Transverse colon (tissue), 4 donors: Measurements from ENCODE around the gene SMC4. TPM values are rescaled to one million over a fixed set of nuclear protein-coding genes. Genes with fewer than 3 reads are reported as not detected.
A peak's percentile ranks its signal among the peaks of the same experiment; 100 is the strongest.

ENCODE experiments used
- DNase-seq: peaks from one replicate; pipeline ENCODE4 v3.0.0-alpha.2; 2019
- H3K27ac ChIP-seq, 4 donors: fragments of 200-600 bp; sonication (generic); 2 replicates each; pipeline ENCODE4 v1.5.1; 2016 to 2018; ENCODE audit warnings: inconsistent platforms in 4 of 4
- H3K27me3 ChIP-seq: fragments of 200-600 bp; sonication (generic); 2 replicates; pipeline ENCODE4 v1.5.1; 2017; ENCODE audit warnings: inconsistent platforms
- H3K36me3 ChIP-seq, 4 donors: fragments of 200-600 bp; sonication (generic); 2 replicates each; pipeline ENCODE4 v1.5.1; 2017 to 2019; ENCODE audit warnings: inconsistent platforms in 4 of 4
- H3K4me1 ChIP-seq, 4 donors: fragments of 200-600 bp; sonication (generic); 2 replicates each; pipeline ENCODE4 v1.5.1; 2017 to 2020; ENCODE audit warnings: inconsistent platforms in 4 of 4
- H3K4me3 ChIP-seq, 4 donors: fragments of 200-600 bp; sonication (generic); 1 replicate in 1 of 4; 2 replicates in 3 of 4; pipeline versions ENCODE4 v1.5.1 to v1.6.1; 2017 to 2019; ENCODE audit warnings: inconsistent platforms in 4 of 4
- H3K9me3 ChIP-seq, 2 donors: fragments of 200-600 bp; sonication (generic); 2 replicates each; pipeline ENCODE4 v1.5.1; 2017 to 2019; ENCODE audit warnings: inconsistent platforms in 2 of 2
- CTCF ChIP-seq, 5 experiments: fragments of 200-600 bp in 3 of 5; fragments of 450-650 bp in 2 of 5; sonication (generic) in 3 of 5; IDR thresholded peaks; 1 replicate in 2 of 5; 2 replicates in 3 of 5; pipeline ENCODE4 v1.5.1; 2016 to 2017; ENCODE audit warnings: antibody characterized with exemption in 5 of 5, inconsistent platforms in 3 of 5, mild to moderate bottlenecking in 2 of 5, moderate library complexity in 1 of 5
- EP300 ChIP-seq: sonication (generic); formaldehyde crosslinking; IDR thresholded peaks from one replicate; pipeline ENCODE4 v1.6.1; 2017; ENCODE audit warnings: antibody characterized with exemption, low read depth
- POLR2A ChIP-seq: fragments of 450-650 bp; IDR thresholded peaks from one replicate; pipeline ENCODE4 v1.6.1; 2016; ENCODE audit warnings: antibody characterized with exemption, mild to moderate bottlenecking, moderate library complexity
- POLR2AphosphoS5 ChIP-seq, 3 donors: sonication (generic); formaldehyde crosslinking; IDR thresholded peaks; one replicate each; pipeline ENCODE4 v1.6.1; 2016; ENCODE audit warnings: antibody characterized with exemption in 3 of 3
- WGBS, 2 donors: methylation state at CpG; one replicate each; pipeline ENCODE4 v1.1.5; 2018; ENCODE audit warnings: low coverage in 1 of 2; 5-methylcytosine and 5-hydroxymethylcytosine counted together
- in situ Hi-C, 4 donors: fragments of 200-750 bp; cut with MboI; loops; one replicate each; pipeline versions ENCODE4 v1.15.0 to v1.15.1; 2017; ENCODE audit warnings: low sequenced_read_pairs in 3 of 4, low pct_ligation_motif_present in 1 of 4, low pct_unique_long_range_greater_than_20kb in 1 of 4
- intact Hi-C: fragments of 100-400 bp; cut with DNase I; formaldehyde crosslinking; loops from one replicate; pipeline ENCODE4 v1.15.1; 2023; ENCODE audit warnings: low total_unique reads
- total RNA-seq, 4 donors: library from RNA; depleted of rRNA; stranded (reverse); fragments of >200 nt; gene quantifications; one replicate each; pipeline ENCODE4 v1.1.0, GENCODE V29; 2016

Gene SMC4
- total RNA-seq, 4 donors from 2014 or later, result 29.4 to 263 (median 57.9) TPM

- Histone ChIP-seq H3K4me1 (peaks cover 4 to 42% (median 16%) of the 10 kb centered on the region in 4 donors), H3K27ac (peak overlapping the region; percentile 88 to 94 (median 93)), H3K36me3 (peaks cover 0 to under 1% (median 0%) of the 10 kb centered on the region in 4 donors), H3K4me3 (peak overlapping the region; percentile 59 to 96 (median 76)), H3K27me3 (no peaks in the 10 kb centered on the region), H3K9me3 (no peaks in the 10 kb centered on the region)
- 5 to 7% methylated on average over 9 to 16 of the region's 16 CpGs for WGBS, 2 donors
- DNase-seq, result peak; percentile 25
- intact Hi-C loops (no loop called here), in situ Hi-C loops (no loop called here)
- TF ChIP-seq EP300 (no peak), POLR2A (no peak), POLR2AphosphoS5 (IDR thresholded peaks at IDR 0.05) (no peak)
Measured at GRCh38 chr3:160401291-160402095, 2.0 kb downstream of the SMC4 start.

GRCh38 chr3:160402221-160403027, 3.0 kb downstream of the SMC4 start:
- WGBS, 2 donors, result 16 to 30% methylated on average over 11 of the region's 11 CpGs
- Histone ChIP-seq H3K4me3 (peak overlapping the region in 3 of 4 donors; percentile 59 to 96 (median 84)), H3K4me1 (peaks cover 4 to 42% (median 16%) of the 10 kb centered on the region in 4 donors), H3K27ac (peak overlapping the region in 3 of 4 donors; percentile 88 to 94 (median 94)), H3K27me3 (no peaks in the 10 kb centered on the region), H3K9me3 (no peaks in the 10 kb centered on the region), H3K36me3 (peaks cover 0 to 4% (median 0%) of the 10 kb centered on the region in 4 donors)
- TF ChIP-seq POLR2AphosphoS5 (IDR thresholded peaks at IDR 0.05) (no peak), CTCF (IDR thresholded peaks at IDR 0.05) (no peak), EP300 (no peak), POLR2A (no peak)
- in situ Hi-C loops (no loop called here), intact Hi-C loops (no loop called here)
- no peak for DNase-seq

GRCh38 chr3:160403028-160403545, 3.6 kb downstream of the SMC4 start:
- in situ Hi-C loops, result no loop called here
- intact Hi-C loops, result no loop called here
- TF ChIP-seq EP300, result no peak
- peak overlapping the region in 3 of 4 donors; percentile 59 to 96 (median 84) for H3K4me3 ChIP-seq
- H3K27me3 ChIP-seq, result no peaks in the 10 kb centered on the region
- DNase-seq, result no peak
- peaks cover 0 to 4% (median 0%) of the 10 kb centered on the region in 4 donors for H3K36me3 ChIP-seq
- peaks cover 4 to 41% (median 16%) of the 10 kb centered on the region in 4 donors for H3K4me1 ChIP-seq
- peak overlapping the region in 3 of 4 donors; percentile 88 to 94 (median 94) for H3K27ac ChIP-seq
- H3K9me3 ChIP-seq, result no peaks in the 10 kb centered on the region
- 28 to 46% methylated on average over 2 of the region's 2 CpGs for WGBS, 2 donors

- intact Hi-C loops (no loop called here), in situ Hi-C loops (no loop called here)
- H3K27me3 ChIP-seq, result no peaks in the 10 kb centered on the region
- peaks cover 0 to 4% (median 0%) of the 10 kb centered on the region in 4 donors for H3K36me3 ChIP-seq
- H3K4me1 ChIP-seq, result peaks cover 0 to 35% (median 10%) of the 10 kb centered on the region in 4 donors
- peak overlapping the region in 1 of 4 donors; percentile 96 for H3K4me3 ChIP-seq
- no peaks in the 10 kb centered on the region for H3K9me3 ChIP-seq
- WGBS, 2 donors, result 28 to 53% methylated on average over 7 of the region's 7 CpGs
- TF ChIP-seq POLR2AphosphoS5 (IDR thresholded peaks at IDR 0.05), result no peak
- no peak for TF ChIP-seq EP300
- TF ChIP-seq POLR2A, result no peak
- TF ChIP-seq CTCF (IDR thresholded peaks at IDR 0.05), result no peak
- no peak for DNase-seq
- peak overlapping the region; percentile 1 to 94 (median 91) for H3K27ac ChIP-seq
Measured at GRCh38 chr3:160403796-160404470, 4.5 kb downstream of the SMC4 start.
